GM12878 (cell line): ENCODE measurements around the gene LGI4. TPM values are rescaled to one million over a fixed set of nuclear protein-coding genes. Genes with fewer than 3 reads are reported as not detected.

Source experiments
- ATAC-seq: fragments of 200-7000 bp; cut with Tn5 transposase; 3 replicates; pipeline ENCODE4 v1.9.1; 2020; ENCODE audit warnings: mild to moderate bottlenecking, moderate library complexity
- BruUV-seq: library from RNA; stranded (reverse); fragments of 400-500 nt; replicated peaks from 2 replicates; lab custom pipeline; 2021; lab: Mats Ljungman, UMichigan
- CTCF ChIA-PET: fragments of 300-600 bp; sonication (Branson Sonifier 250); formaldehyde crosslinking; extraction: SDS; loops from one replicate; lab custom pipeline; 2021; ENCODE audit warnings: inconsistent platforms; lab: Yijun Ruan, JAX
- POLR2A ChIA-PET: fragments of 350-600 bp; formaldehyde crosslinking; extraction: SDS; loops from one replicate; lab custom pipeline; 2021; ENCODE audit warnings: inconsistent platforms; lab: Charles Lee
- RAD21 ChIA-PET: fragments of 300-600 bp; sonication (Branson Sonifier 250); formaldehyde crosslinking; loops from one replicate; lab custom pipeline; 2023; ENCODE audit warnings: antibody characterized with exemption; ENCODE audit not compliant: unreplicated experiment; lab: Charles Lee
- SMC1A ChIA-PET: fragments of 300-600 bp; sonication (Branson Sonifier 250); formaldehyde crosslinking; loops from one replicate; lab custom pipeline; 2023; ENCODE audit not compliant: unreplicated experiment, uncharacterized antibody; lab: Charles Lee
- DNase-seq: peaks from one replicate; pipeline ENCODE4 v3.0.0-alpha.2; 2011; ENCODE audit warnings: low read depth, low spot score
- FAIRE-seq: peaks from 3 replicates; lab custom pipeline; 2011; peaks lifted over from hg19 to GRCh38; lab: Jason Lieb, UNC
- H2AFZ ChIP-seq: 2 replicates; pipeline ENCODE4 v1.6.0; 2011; ENCODE audit warnings: low read depth, low read length, control low read depth; ENCODE audit not compliant: control insufficient read depth
- H3K27ac ChIP-seq: 2 replicates; pipeline ENCODE4 v1.5.1; 2011; ENCODE audit warnings: control low read depth; ENCODE audit not compliant: control insufficient read depth, insufficient read depth
- H3K27me3 ChIP-seq, 2 experiments: replicated peaks in 1 of 2; 2 replicates each; pipeline versions ENCODE4 v1.6.0 to v1.6.1; 2011; ENCODE audit warnings: low read length in 1 of 2; ENCODE audit not compliant: control insufficient read depth in 2 of 2, insufficient read depth in 2 of 2
- H3K36me3 ChIP-seq, 2 experiments: 2 replicates each; pipeline ENCODE4 v1.5.1; 2011; ENCODE audit warnings: low read length in 1 of 2; ENCODE audit not compliant: control insufficient read depth in 2 of 2, insufficient read depth in 2 of 2
- H3K4me1 ChIP-seq: 2 replicates; pipeline ENCODE4 v1.6.1; 2011; ENCODE audit warnings: mild to moderate bottlenecking, low read length, moderate library complexity, mixed read lengths; ENCODE audit not compliant: control insufficient read depth, insufficient read depth
- H3K4me2 ChIP-seq: 2 replicates; pipeline ENCODE4 v1.6.0; 2011; ENCODE audit warnings: control low read depth; ENCODE audit not compliant: control insufficient read depth, insufficient read depth
- H3K4me3 ChIP-seq: fragments of 200-600 bp; sonication (generic); 2 replicates; pipeline ENCODE4 v1.5.1; 2016
- H3K79me2 ChIP-seq: 2 replicates; pipeline ENCODE4 v1.6.0; 2011; ENCODE audit warnings: low read length; ENCODE audit not compliant: control insufficient read depth, insufficient read depth
- H3K9ac ChIP-seq: 2 replicates; pipeline ENCODE4 v1.8.0; 2011; ENCODE audit warnings: low read length, control low read depth, mixed read lengths; ENCODE audit not compliant: control insufficient read depth, insufficient read depth
- H3K9me3 ChIP-seq: replicated peaks from 3 replicates; pipeline ENCODE4 v1.5.1; 2011; ENCODE audit warnings: mild to moderate bottlenecking, low read length; ENCODE audit not compliant: control insufficient read depth, insufficient read depth
- H4K20me1 ChIP-seq: 2 replicates; pipeline ENCODE4 v1.6.0; 2011; ENCODE audit not compliant: control insufficient read depth, insufficient read depth
- BACH1 ChIP-seq: fragments of 450-650 bp; IDR thresholded peaks from 2 replicates; pipeline ENCODE4 v1.6.1; 2017; ENCODE audit warnings: mild to moderate bottlenecking, borderline replicate concordance
- CBFB ChIP-seq: IDR thresholded peaks from 2 replicates; pipeline ENCODE4 v1.6.1; 2016; ENCODE audit warnings: antibody characterized with exemption, low read depth
- CBX3 ChIP-seq: fragments of 200-600 bp; sonication (generic); IDR thresholded peaks from 2 replicates; pipeline ENCODE4 v1.6.1; 2016; ENCODE audit warnings: low read depth, borderline replicate concordance
- CREB1 ChIP-seq: IDR thresholded peaks from 2 replicates; pipeline ENCODE4 v1.6.1; 2012; ENCODE audit warnings: low read depth, mild to moderate bottlenecking, inconsistent platforms
- CREM ChIP-seq: IDR thresholded peaks from 2 replicates; pipeline ENCODE4 v1.6.1; 2014; ENCODE audit warnings: antibody characterized with exemption, low read depth
- DPF2 ChIP-seq: fragments of 450-650 bp; IDR thresholded peaks from 2 replicates; pipeline ENCODE4 v1.6.1; 2017; ENCODE audit warnings: mild to moderate bottlenecking
- E2F4 ChIP-seq: IDR thresholded peaks from 2 replicates; pipeline ENCODE4 v1.6.1; 2012; ENCODE audit warnings: low read depth, low read length, improper control_type of control experiment
- MTA2 ChIP-seq: fragments of 450-650 bp; IDR thresholded peaks from 2 replicates; pipeline ENCODE4 v1.6.1; 2016; ENCODE audit warnings: low read depth, mild to moderate bottlenecking, moderate library complexity
- POLR2A ChIP-seq: IDR thresholded peaks from 2 replicates; pipeline ENCODE4 v1.6.1; 2011; ENCODE audit warnings: low read depth, mild to moderate bottlenecking, low read length
- POU2F2 ChIP-seq: IDR thresholded peaks from 3 replicates; pipeline ENCODE4 v1.6.1; 2011; ENCODE audit warnings: low read depth, mild to moderate bottlenecking, low read length, borderline replicate concordance
- SMC3 ChIP-seq: IDR thresholded peaks from 2 replicates; pipeline ENCODE4 v1.6.1; 2011; ENCODE audit warnings: low read length, improper control_type of control experiment, borderline replicate concordance
- ZBTB4 ChIP-seq: fragments of 450-650 bp; formaldehyde crosslinking; IDR thresholded peaks from 2 replicates; pipeline ENCODE4 v1.4.0; 2022; ENCODE audit warnings: mild to moderate bottlenecking, moderate library complexity
- WGBS: methylation state at CpG from one replicate; pipeline ENCODE4 v1.1.6; 2016; ENCODE audit warnings: low lambda C conversion rate; ENCODE audit not compliant: insufficient replicate concordance, insufficient coverage; ENCODE audit errors: missing lambda C conversion rate; 5-methylcytosine and 5-hydroxymethylcytosine counted together
- in situ Hi-C: fragments of 300-500 bp; cut with MboI; formaldehyde crosslinking; loops from 9 replicates; pipeline ENCODE4 v1.14.3; 2018; ENCODE audit warnings: mixed read lengths
- intact Hi-C: fragments of 100-400 bp; cut with micrococcal nuclease; formaldehyde crosslinking; loops from one replicate; pipeline ENCODE4 v1.14.2; 2022; ENCODE audit not compliant: unreplicated experiment
- polyA plus RNA-seq, 11 experiments: library from polyadenylated mRNA; depleted of rRNA in 4 of 11; unstranded in 6 of 11; stranded (reverse) in 5 of 11; fragments of >200 nt; fragmentation: Nextera tagmentation in 4 of 11; fragmentation: Illumina TruSeq in 1 of 11; extraction: Ambion mirVana in 4 of 11; extraction: Trizol in 1 of 11; gene quantifications; 1 replicate in 1 of 11; 2 replicates in 10 of 11; pipeline versions ENCODE4 v1.2.1 to v1.2.3, GENCODE V29; 2011 to 2016; ENCODE audit warnings: inconsistent platforms in 2 of 11, missing spikeins in 2 of 11, low read depth in 1 of 11
- total RNA-seq, 4 experiments: library from RNA; depleted of rRNA in 3 of 4; stranded (reverse); fragments of >200 nt in 3 of 4; fragmentation: Illumina TruSeq in 1 of 4; extraction: Trizol in 1 of 4; gene quantifications; 2 replicates each; pipeline versions ENCODE4 v1.2.1 to v1.2.3, GENCODE V29; 2013 to 2021

LGI4 gene
- total and polyA plus RNA-seq, 10 of the 15 experiments (the other 5 are each of a cell fraction or from before 2014, with no cell fraction given), result 0.11 TPM; not detected in 9

GRCh38 chr19:35090160-35090505 lies 44.7 kb downstream of the LGI4 start (continued):
- TF ChIP-seq BACH1, result no peak
- TF ChIP-seq CBX3, result no peak

- ATAC-seq, result no peak
- no TSS peak for BruUV-seq
Observed at GRCh38 chr19:35089554-35089953, 45.3 kb downstream of the LGI4 start.

More at GRCh38 chr19:35089554-35089953, 45.3 kb downstream of the LGI4 start:
- Histone ChIP-seq H3K27ac (no peak overlapping the region), H3K36me3 (no peaks in the 10 kb centered on the region), H4K20me1 (no peaks in the 10 kb centered on the region), H3K4me2 (no peak overlapping the region), H3K4me3 (no peak overlapping the region), H3K9me3 (no peaks in the 10 kb centered on the region), H2AFZ (no peak overlapping the region), H3K79me2 (no peaks in the 10 kb centered on the region), H3K9ac (no peak overlapping the region), H3K27me3 (no peaks in the 10 kb centered on the region; a peak in 1 of 4 replicates), H3K4me1 (peaks cover 20% of the 10 kb centered on the region)
- ChIA-PET POLR2A (no interaction called here), SMC1A (interaction anchor here (0.7 to 0.9 kb wide), 2 partner anchors 23 to 31 kb away, joined by 3 read pairs; no protein-coding TSS in a partner anchor), RAD21 (interaction anchor here (1.3 kb wide), 1 partner anchor 23 kb away, joined by 8 read pairs; no protein-coding TSS in a partner anchor), CTCF (interaction anchor here (0.6 to 4.8 kb wide), 3 partner anchors 20 to 23 kb away, joined by 3 to 46 read pairs (median 6); no protein-coding TSS in a partner anchor)
- intact Hi-C loops, result no loop called here
- TF ChIP-seq E2F4 (no peak), CREB1 (no peak), CBFB (no peak), DPF2 (no peak), SMC3 (no peak), CREM (no peak), MTA2 (no peak), POLR2A (no peak), ZBTB4 (CRISPR knock-in tag) (no peak), POU2F2 (no peak)
- FAIRE-seq, result no peak
- in situ Hi-C loops, result no loop called here
- DNase-seq, result no peak
- 62% methylated on average over 8 of the region's 8 CpGs for WGBS
